Right lobe of liver (tissue), 6 donors: ENCODE data around the gene FAM168B. TPM values are rescaled to one million over a fixed set of nuclear protein-coding genes. Genes with fewer than 3 reads are reported as not detected.

Experiments
- ATAC-seq, 4 donors: fragments of 200-7000 bp; cut with Tn5 transposase; one replicate each; pipeline ENCODE4 v1.9.1; 2020; ENCODE audit warnings: mild to moderate bottlenecking in 4 of 4, moderate library complexity in 4 of 4
- DNase-seq, 3 donors: peaks; one replicate each; pipeline ENCODE4 v3.0.0-alpha.2; 2020
- H3K27ac ChIP-seq, 3 donors: fragments of 200-600 bp; one replicate each; pipeline ENCODE4 v1.8.0; 2022
- H3K27me3 ChIP-seq, 2 donors: fragments of 200-600 bp; one replicate each; pipeline ENCODE4 v1.8.0; 2022
- H3K36me3 ChIP-seq, 4 donors: fragments of 200-600 bp; sonication (generic) in 1 of 4; one replicate each; pipeline versions ENCODE4 v1.5.1 to v1.8.0; 2017 to 2022; ENCODE audit warnings: control low read depth in 1 of 4
- H3K4me1 ChIP-seq, 4 donors: fragments of 200-600 bp; sonication (generic) in 1 of 4; one replicate each; pipeline versions ENCODE4 v1.5.1 to v1.8.0; 2017 to 2022; ENCODE audit warnings: control low read depth in 1 of 4
- H3K4me3 ChIP-seq, 3 donors: fragments of 200-600 bp; one replicate each; pipeline ENCODE4 v1.8.0; 2022
- H3K9me3 ChIP-seq, 4 donors: fragments of 200-600 bp; sonication (generic) in 1 of 4; one replicate each; pipeline versions ENCODE4 v1.5.1 to v1.8.0; 2017 to 2022; ENCODE audit warnings: control low read depth in 1 of 4
- POLR2A ChIP-seq: fragments of 450-650 bp; IDR thresholded peaks from one replicate; pipeline ENCODE4 v1.6.1; 2017; ENCODE audit warnings: antibody characterized with exemption, mild to moderate bottlenecking
- WGBS: methylation state at CpG from one replicate; pipeline ENCODE4 v1.1.6; 2018; ENCODE audit warnings: low coverage, low lambda C conversion rate; ENCODE audit not compliant: insufficient coverage; ENCODE audit errors: missing lambda C conversion rate; 5-methylcytosine and 5-hydroxymethylcytosine counted together
- intact Hi-C, 2 donors: fragments of 100-400 bp; cut with DNase I; formaldehyde crosslinking; loops; one replicate each; pipeline versions ENCODE4 v1.11.2 to v1.14.1; 2022
- total RNA-seq, 6 experiments: library from RNA; depleted of rRNA in 2 of 6; stranded (reverse); fragments of >200 nt in 2 of 6; fragmentation: NEBNext Ultra II Directional in 3 of 6; extraction: Animal tissue kit (Norgen Biotek cat#: 25700) in 3 of 6; gene quantifications; one replicate each; pipeline versions ENCODE4 v1.1.0 to v1.2.4, GENCODE V29; 2016 to 2023
- TF ChIP-seq, protein P1 (sequence below), 4 donors: fragments of 200-600 bp in 3 of 4; fragments of 450-650 bp in 1 of 4; IDR thresholded peaks; one replicate each; pipeline versions ENCODE4 v1.5.1 to v1.8.0; 2016 to 2022; ENCODE audit warnings: antibody characterized with exemption in 4 of 4, mild to moderate bottlenecking in 2 of 4
- donor health status: DM: no; HTN: yes; CAD: no.
- donor health status: DM: no; HTN: no; CAD: no.
- donor health status: DM: no; HTN: no; CAD: no.
- donor health status: DM: no; HTN: yes; CAD: no.
- donor health status: DM: no; HTN: yes; CAD: no.

FAM168B gene
- total RNA-seq, 6 experiments from 2014 or later = 28.1 to 69.7 (median 33.9) TPM

GRCh38 chr2:131104487-131105155 is 11.4 kb upstream of the FAM168B start:
- under 1% methylated on average over 20 of the region's 20 CpGs for WGBS
- Histone ChIP-seq H3K9me3 (no peaks in the 10 kb centered on the region), H3K4me1 (peaks cover 0 to 19% (median 4%) of the 10 kb centered on the region in 4 donors), H3K36me3 (no peaks in the 10 kb centered on the region), H3K27me3 (no peaks in the 10 kb centered on the region), H3K4me3 (peak overlapping the region; percentile 83 to 97 (median 84)), H3K27ac (peak overlapping the region; percentile 88 to 97 (median 92))
- DNase-seq (peak; percentile 41 to 62 (median 55)), ATAC-seq (peak; percentile 56 to 70 (median 60))
- TF ChIP-seq POLR2A = no peak
- TF ChIP-seq, protein P1, sequence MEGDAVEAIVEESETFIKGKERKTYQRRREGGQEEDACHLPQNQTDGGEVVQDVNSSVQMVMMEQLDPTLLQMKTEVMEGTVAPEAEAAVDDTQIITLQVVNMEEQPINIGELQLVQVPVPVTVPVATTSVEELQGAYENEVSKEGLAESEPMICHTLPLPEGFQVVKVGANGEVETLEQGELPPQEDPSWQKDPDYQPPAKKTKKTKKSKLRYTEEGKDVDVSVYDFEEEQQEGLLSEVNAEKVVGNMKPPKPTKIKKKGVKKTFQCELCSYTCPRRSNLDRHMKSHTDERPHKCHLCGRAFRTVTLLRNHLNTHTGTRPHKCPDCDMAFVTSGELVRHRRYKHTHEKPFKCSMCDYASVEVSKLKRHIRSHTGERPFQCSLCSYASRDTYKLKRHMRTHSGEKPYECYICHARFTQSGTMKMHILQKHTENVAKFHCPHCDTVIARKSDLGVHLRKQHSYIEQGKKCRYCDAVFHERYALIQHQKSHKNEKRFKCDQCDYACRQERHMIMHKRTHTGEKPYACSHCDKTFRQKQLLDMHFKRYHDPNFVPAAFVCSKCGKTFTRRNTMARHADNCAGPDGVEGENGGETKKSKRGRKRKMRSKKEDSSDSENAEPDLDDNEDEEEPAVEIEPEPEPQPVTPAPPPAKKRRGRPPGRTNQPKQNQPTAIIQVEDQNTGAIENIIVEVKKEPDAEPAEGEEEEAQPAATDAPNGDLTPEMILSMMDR (IDR thresholded peaks at IDR 0.05) = no peak
- intact Hi-C loops = no loop called here

DNA sequence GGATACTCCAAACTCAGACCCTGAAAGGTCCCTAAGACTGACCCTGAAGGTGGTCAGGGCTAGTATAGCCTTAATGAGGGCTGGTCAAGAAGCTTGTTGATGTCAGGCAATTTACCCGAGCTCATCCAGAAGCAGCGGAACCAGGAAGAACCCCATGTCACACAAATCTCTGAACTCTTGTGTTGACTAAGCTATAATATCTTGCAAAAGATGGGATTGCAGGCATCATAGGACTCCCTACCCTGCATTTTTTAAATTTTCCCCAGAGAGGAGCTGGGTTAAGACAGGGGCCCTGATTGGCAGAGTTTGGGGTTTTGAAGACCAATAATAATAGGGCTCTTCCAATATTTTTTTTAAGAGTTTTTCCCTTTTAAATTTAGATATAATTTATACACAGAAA is 9.9 kb upstream of the FAM168B start:
- H3K9me3 ChIP-seq = no peaks in the 10 kb centered on the region
- intact Hi-C loops = no loop called here
- peaks cover 0 to 19% (median 4%) of the 10 kb centered on the region in 4 donors for H3K4me1 ChIP-seq
- WGBS = 79% methylated on average over 2 of the region's 2 CpGs
- no peak for TF ChIP-seq POLR2A
- TF ChIP-seq, protein P1 (IDR thresholded peaks at IDR 0.05) = no peak
- no peaks in the 10 kb centered on the region for H3K36me3 ChIP-seq
- H3K4me3 ChIP-seq = no peak overlapping the region
- ATAC-seq (no peak), DNase-seq (no peak)
- no peak overlapping the region for H3K27ac ChIP-seq
- no peaks in the 10 kb centered on the region for H3K27me3 ChIP-seq

GRCh38 chr2:131094463-131095281 is 1.4 kb upstream of the FAM168B start:
- peaks cover 0 to 12% (median 6%) of the 10 kb centered on the region in 4 donors for H3K4me1 ChIP-seq
- intact Hi-C loops = no loop called here
- no peak for TF ChIP-seq POLR2A
- TF ChIP-seq, protein P1 (IDR thresholded peaks at IDR 0.05) = no peak
- DNase-seq (no peak), ATAC-seq (peak in 1 of 4 donors; percentile 10)
- H3K9me3 ChIP-seq = no peaks in the 10 kb centered on the region
- 38% methylated on average over 21 of the region's 22 CpGs for WGBS
- peak overlapping the region in 2 of 3 donors; percentile 66 to 77 for H3K4me3 ChIP-seq
- H3K27ac ChIP-seq = peak overlapping the region; percentile 86 to 92 (median 92)
- H3K27me3 ChIP-seq = no peaks in the 10 kb centered on the region
- H3K36me3 ChIP-seq = no peaks in the 10 kb centered on the region

- ATAC-seq (peak; percentile 76 to 85 (median 78)), DNase-seq (peak in 1 of 3 donors; percentile 51)
- Histone ChIP-seq H3K36me3 (peaks cover 0 to 4% (median 2%) of the 10 kb centered on the region in 4 donors), H3K4me1 (peaks cover 0 to 12% (median 6%) of the 10 kb centered on the region in 4 donors), H3K27ac (peak overlapping the region; percentile 86 to 92 (median 92)), H3K4me3 (peak overlapping the region; percentile 66 to 77 (median 69)), H3K27me3 (no peaks in the 10 kb centered on the region), H3K9me3 (no peaks in the 10 kb centered on the region)
- WGBS = 6% methylated on average over 21 of the region's 37 CpGs
- TF ChIP-seq, protein P1 (IDR thresholded peaks at IDR 0.05) = no peak
- no peak for TF ChIP-seq POLR2A
- intact Hi-C loops = no loop called here
Measured at GRCh38 chr2:131093696-131094462, 619 bp upstream of the FAM168B start.
